Neural cell (in vitro differentiated cells): ENCODE results near the gene LMO4. TPM values are rescaled to one million over a fixed set of nuclear protein-coding genes. Genes with fewer than 3 reads are reported as not detected.

Experiments
- H2AFZ ChIP-seq: fragments of 200-600, 300-800 bp; sonication (generic), shearing (Covaris generic); 2 replicates; pipeline ENCODE4 v1.6.0; 2014; ENCODE audit warnings: low read depth, mild to moderate bottlenecking, antibody characterized with exemption, low read length, moderate library complexity
- H3F3A ChIP-seq: fragments of 200-600 bp; shearing (Covaris generic); 2 replicates; pipeline ENCODE4 v1.6.1; 2016; ENCODE audit warnings: mild to moderate bottlenecking, moderate library complexity, mixed read lengths, antibody characterized with exemption, low read length; ENCODE audit not compliant: insufficient read depth, poor library complexity, severe bottlenecking
- H3K27ac ChIP-seq: fragments of 200-600, 300-800 bp; sonication (generic), shearing (Covaris generic); 2 replicates; pipeline ENCODE4 v1.5.1; 2014; ENCODE audit warnings: mild to moderate bottlenecking, low read length, moderate library complexity
- H3K27me3 ChIP-seq: fragments of 300-800, 200-600 bp; sonication (generic), shearing (Covaris generic); 2 replicates; pipeline ENCODE4 v1.6.0; 2014; ENCODE audit warnings: mild to moderate bottlenecking, low read depth, low read length, moderate library complexity; ENCODE audit not compliant: insufficient read depth
- H3K36me3 ChIP-seq: fragments of 300-800, 200-600 bp; sonication (generic), shearing (Covaris generic); 2 replicates; pipeline ENCODE4 v1.5.1; 2014; ENCODE audit warnings: mild to moderate bottlenecking, antibody characterized with exemption, low read length, moderate library complexity; ENCODE audit not compliant: insufficient read depth
- H3K4me2 ChIP-seq: fragments of 300-800, 200-600 bp; sonication (generic), shearing (Covaris generic); 2 replicates; pipeline ENCODE4 v1.6.0; 2014; ENCODE audit warnings: mild to moderate bottlenecking, low read length
- H3K4me3 ChIP-seq: fragments of 300-800, 200-600 bp; sonication (generic), shearing (Covaris generic); 2 replicates; pipeline ENCODE4 v1.5.1; 2014; ENCODE audit warnings: mild to moderate bottlenecking, low read length, moderate library complexity
- H3K79me2 ChIP-seq: fragments of 200-600 bp; shearing (Covaris generic); replicated peaks from 2 replicates; pipeline ENCODE4 v1.6.0; 2014; ENCODE audit warnings: mild to moderate bottlenecking, low read length, moderate library complexity; ENCODE audit not compliant: insufficient read depth
- H3K9ac ChIP-seq: fragments of 300-800, 200-600 bp; sonication (generic), shearing (Covaris generic); 2 replicates; pipeline ENCODE4 v1.6.1; 2016; ENCODE audit warnings: mild to moderate bottlenecking, low read length, mixed read lengths
- H3K9me2 ChIP-seq: fragments of 200-600 bp; shearing (Covaris generic); 2 replicates; pipeline ENCODE4 v1.6.1; 2016; ENCODE audit warnings: mild to moderate bottlenecking, low read length, mixed read lengths; ENCODE audit not compliant: insufficient read depth
- H3K9me3 ChIP-seq: fragments of 200-600, 300-800 bp; sonication (generic), shearing (Covaris generic); 2 replicates; pipeline ENCODE4 v1.6.1; 2016; ENCODE audit warnings: mild to moderate bottlenecking, mixed run types, low read length, moderate library complexity, mixed read lengths
- H4K20me1 ChIP-seq: fragments of 200-600 bp; shearing (Covaris generic); 2 replicates; pipeline ENCODE4 v1.6.1; 2016; ENCODE audit warnings: mild to moderate bottlenecking, mixed run types; ENCODE audit not compliant: insufficient read depth
- EP300 ChIP-seq: fragments of 450-650 bp; conservative IDR thresholded peaks from 2 replicates; pipeline ENCODE4 v1.6.1; 2014; ENCODE audit warnings: antibody characterized with exemption, mild to moderate bottlenecking, moderate library complexity; ENCODE audit not compliant: poor library complexity, severe bottlenecking
- EZH2 ChIP-seq: fragments of 200-600, 300-800 bp; shearing (Covaris generic), sonication (generic); IDR thresholded peaks from 2 replicates; pipeline ENCODE4 v1.6.1; 2014; ENCODE audit warnings: antibody characterized with exemption, low read length, borderline replicate concordance, mild to moderate bottlenecking; ENCODE audit not compliant: insufficient read depth, poor library complexity, severe bottlenecking
- MXI1 ChIP-seq: fragments of 450-650 bp; conservative IDR thresholded peaks from 2 replicates; pipeline ENCODE4 v1.6.1; 2014; ENCODE audit warnings: antibody characterized with exemption, mild to moderate bottlenecking; ENCODE audit not compliant: poor library complexity, severe bottlenecking
- POLR2AphosphoS5 ChIP-seq: IDR thresholded peaks from 2 replicates; pipeline ENCODE4 v1.6.1; 2012
- RAD21 ChIP-seq: fragments of 450-650 bp; conservative IDR thresholded peaks from 2 replicates; pipeline ENCODE4 v1.6.1; 2014; ENCODE audit warnings: antibody characterized with exemption, mild to moderate bottlenecking, moderate library complexity
- SMC3 ChIP-seq: fragments of 450-650 bp; conservative IDR thresholded peaks from 2 replicates; pipeline ENCODE4 v1.6.1; 2014; ENCODE audit warnings: antibody characterized with exemption, mild to moderate bottlenecking, moderate library complexity; ENCODE audit not compliant: poor library complexity
- TAF1 ChIP-seq: IDR thresholded peaks from 2 replicates; pipeline ENCODE4 v1.6.1; 2012; ENCODE audit warnings: low read depth
- polyA plus RNA-seq: library from polyadenylated mRNA; depleted of rRNA; stranded (reverse); fragments of >200 nt; gene quantifications from 2 replicates; pipeline ENCODE4 v1.2.3, GENCODE V29; 2014
- TF ChIP-seq, protein P1 (sequence below): IDR thresholded peaks from 2 replicates; pipeline ENCODE4 v1.6.1; 2012; ENCODE audit warnings: borderline replicate concordance
- TF ChIP-seq, protein P2 (sequence below): fragments of 450-650 bp; IDR thresholded peaks from 2 replicates; pipeline ENCODE4 v1.5.1; 2014; ENCODE audit warnings: antibody characterized with exemption, mild to moderate bottlenecking, moderate library complexity; ENCODE audit not compliant: poor library complexity, severe bottlenecking

The LMO4 gene
- polyA plus RNA-seq, 1 donor from 2014 or later = 147 TPM

DNA sequence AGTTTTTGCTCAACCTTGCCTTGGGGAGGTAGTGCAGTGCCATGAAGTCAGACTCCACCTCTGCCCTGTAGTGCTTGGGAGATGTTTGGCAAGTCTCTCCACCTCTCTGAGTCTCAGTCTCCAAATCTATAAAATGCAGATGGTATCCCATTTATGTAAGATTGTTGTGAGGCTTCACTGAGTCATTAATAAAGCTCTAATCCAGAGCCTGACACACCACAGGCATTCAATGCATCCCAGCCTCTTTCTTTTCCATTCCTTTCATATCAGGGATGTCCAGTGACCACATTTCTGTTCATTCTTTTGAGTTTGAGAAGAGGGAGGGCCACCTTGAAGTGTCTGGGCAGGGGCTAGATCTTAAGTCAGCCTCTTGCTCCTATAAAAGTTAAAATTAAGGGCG lies 37.6 kb upstream of the LMO4 start:
- Histone ChIP-seq H4K20me1 (no peaks in the 10 kb centered on the region), H3K4me3 (no peak overlapping the region), H3K36me3 (no peaks in the 10 kb centered on the region), H3F3A (no peaks in the 10 kb centered on the region), H3K9me3 (no peaks in the 10 kb centered on the region), H3K27me3 (no peaks in the 10 kb centered on the region), H3K4me2 (no peak overlapping the region), H3K79me2 (no peaks in the 10 kb centered on the region), H3K9me2 (no peaks in the 10 kb centered on the region), H3K27ac (no peak overlapping the region), H2AFZ (no peak overlapping the region), H3K9ac (no peak overlapping the region)
- no peak for TF ChIP-seq EZH2
- no peak for TF ChIP-seq TAF1
- TF ChIP-seq, protein P1, sequence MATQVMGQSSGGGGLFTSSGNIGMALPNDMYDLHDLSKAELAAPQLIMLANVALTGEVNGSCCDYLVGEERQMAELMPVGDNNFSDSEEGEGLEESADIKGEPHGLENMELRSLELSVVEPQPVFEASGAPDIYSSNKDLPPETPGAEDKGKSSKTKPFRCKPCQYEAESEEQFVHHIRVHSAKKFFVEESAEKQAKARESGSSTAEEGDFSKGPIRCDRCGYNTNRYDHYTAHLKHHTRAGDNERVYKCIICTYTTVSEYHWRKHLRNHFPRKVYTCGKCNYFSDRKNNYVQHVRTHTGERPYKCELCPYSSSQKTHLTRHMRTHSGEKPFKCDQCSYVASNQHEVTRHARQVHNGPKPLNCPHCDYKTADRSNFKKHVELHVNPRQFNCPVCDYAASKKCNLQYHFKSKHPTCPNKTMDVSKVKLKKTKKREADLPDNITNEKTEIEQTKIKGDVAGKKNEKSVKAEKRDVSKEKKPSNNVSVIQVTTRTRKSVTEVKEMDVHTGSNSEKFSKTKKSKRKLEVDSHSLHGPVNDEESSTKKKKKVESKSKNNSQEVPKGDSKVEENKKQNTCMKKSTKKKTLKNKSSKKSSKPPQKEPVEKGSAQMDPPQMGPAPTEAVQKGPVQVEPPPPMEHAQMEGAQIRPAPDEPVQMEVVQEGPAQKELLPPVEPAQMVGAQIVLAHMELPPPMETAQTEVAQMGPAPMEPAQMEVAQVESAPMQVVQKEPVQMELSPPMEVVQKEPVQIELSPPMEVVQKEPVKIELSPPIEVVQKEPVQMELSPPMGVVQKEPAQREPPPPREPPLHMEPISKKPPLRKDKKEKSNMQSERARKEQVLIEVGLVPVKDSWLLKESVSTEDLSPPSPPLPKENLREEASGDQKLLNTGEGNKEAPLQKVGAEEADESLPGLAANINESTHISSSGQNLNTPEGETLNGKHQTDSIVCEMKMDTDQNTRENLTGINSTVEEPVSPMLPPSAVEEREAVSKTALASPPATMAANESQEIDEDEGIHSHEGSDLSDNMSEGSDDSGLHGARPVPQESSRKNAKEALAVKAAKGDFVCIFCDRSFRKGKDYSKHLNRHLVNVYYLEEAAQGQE = no peak
- no peak for TF ChIP-seq POLR2AphosphoS5
- TF ChIP-seq EP300 = no peak
- no peak for TF ChIP-seq MXI1
- no peak for TF ChIP-seq RAD21
- TF ChIP-seq SMC3 = no peak
- TF ChIP-seq, protein P2, sequence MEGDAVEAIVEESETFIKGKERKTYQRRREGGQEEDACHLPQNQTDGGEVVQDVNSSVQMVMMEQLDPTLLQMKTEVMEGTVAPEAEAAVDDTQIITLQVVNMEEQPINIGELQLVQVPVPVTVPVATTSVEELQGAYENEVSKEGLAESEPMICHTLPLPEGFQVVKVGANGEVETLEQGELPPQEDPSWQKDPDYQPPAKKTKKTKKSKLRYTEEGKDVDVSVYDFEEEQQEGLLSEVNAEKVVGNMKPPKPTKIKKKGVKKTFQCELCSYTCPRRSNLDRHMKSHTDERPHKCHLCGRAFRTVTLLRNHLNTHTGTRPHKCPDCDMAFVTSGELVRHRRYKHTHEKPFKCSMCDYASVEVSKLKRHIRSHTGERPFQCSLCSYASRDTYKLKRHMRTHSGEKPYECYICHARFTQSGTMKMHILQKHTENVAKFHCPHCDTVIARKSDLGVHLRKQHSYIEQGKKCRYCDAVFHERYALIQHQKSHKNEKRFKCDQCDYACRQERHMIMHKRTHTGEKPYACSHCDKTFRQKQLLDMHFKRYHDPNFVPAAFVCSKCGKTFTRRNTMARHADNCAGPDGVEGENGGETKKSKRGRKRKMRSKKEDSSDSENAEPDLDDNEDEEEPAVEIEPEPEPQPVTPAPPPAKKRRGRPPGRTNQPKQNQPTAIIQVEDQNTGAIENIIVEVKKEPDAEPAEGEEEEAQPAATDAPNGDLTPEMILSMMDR = no peak

DNA sequence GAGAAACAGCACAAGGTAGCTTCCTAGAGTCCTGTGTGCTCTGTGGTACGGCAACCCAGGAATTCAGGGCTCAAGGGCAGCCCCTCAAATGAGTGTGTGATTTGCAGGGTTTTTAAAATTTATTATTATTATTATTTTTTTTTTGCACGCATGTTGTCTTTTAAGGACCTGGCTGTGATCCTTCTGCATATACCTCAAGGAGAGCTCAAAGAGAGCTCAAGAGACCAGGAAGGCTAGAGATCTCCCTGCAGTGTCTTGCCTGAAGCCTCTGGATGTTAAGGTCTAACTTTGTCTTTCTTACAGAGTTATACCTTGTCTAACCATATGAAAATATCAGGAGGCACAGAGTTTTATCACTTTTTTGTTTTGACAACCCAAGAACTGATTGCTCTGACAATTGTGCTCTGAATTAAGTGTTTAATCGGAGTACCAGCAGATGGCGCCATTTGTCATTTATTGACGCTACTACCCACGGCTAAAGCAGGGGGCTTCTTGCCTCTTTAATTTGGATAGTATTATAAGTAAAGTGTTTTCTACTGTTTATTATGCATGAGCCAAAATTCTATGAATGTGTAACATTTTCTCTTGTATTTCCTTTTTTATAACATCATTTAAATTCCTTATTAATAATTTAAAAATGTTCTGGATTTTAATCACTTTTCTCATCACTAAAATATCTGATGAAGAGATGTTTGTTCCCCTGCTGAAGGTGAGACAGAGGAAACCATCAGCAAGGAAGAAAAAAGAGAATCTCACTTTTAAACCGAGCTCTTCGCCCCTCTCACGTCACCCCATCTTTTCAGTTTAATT lies 35.8 kb upstream of the LMO4 start:
- no peaks in the 10 kb centered on the region for H3K9me3 ChIP-seq
- H3K4me3 ChIP-seq = no peak overlapping the region
- no peaks in the 10 kb centered on the region for H3K27me3 ChIP-seq
- TF ChIP-seq EZH2 (no peak), RAD21 (peak; percentile 89), SMC3 (peak; percentile 92), TAF1 (no peak)
- TF ChIP-seq, protein P1 = no peak
- TF ChIP-seq, protein P2 = peak; percentile 89
- H3F3A ChIP-seq = no peaks in the 10 kb centered on the region
- H4K20me1 ChIP-seq = no peaks in the 10 kb centered on the region
- no peak overlapping the region for H3K27ac ChIP-seq
- H3K9me2 ChIP-seq = no peaks in the 10 kb centered on the region
- no peaks in the 10 kb centered on the region for H3K36me3 ChIP-seq
- no peak overlapping the region for H3K9ac ChIP-seq
- H2AFZ ChIP-seq = no peak overlapping the region
- H3K4me2 ChIP-seq = no peak overlapping the region
- no peaks in the 10 kb centered on the region for H3K79me2 ChIP-seq
